Amniotic stem cell (primary cell): Measurements from ENCODE around the gene NLRP8.
"Not testable (repeated sequence)": the region's sequence is repeated elsewhere in the genome, so short reads cannot be mapped to it uniquely, and the experiment has no call there.

Source experiments
- DNase-seq: peaks from one replicate; lab custom pipeline; 2025; lab: John Stamatoyannopoulos, UW

The NLRP8 gene

DNA sequence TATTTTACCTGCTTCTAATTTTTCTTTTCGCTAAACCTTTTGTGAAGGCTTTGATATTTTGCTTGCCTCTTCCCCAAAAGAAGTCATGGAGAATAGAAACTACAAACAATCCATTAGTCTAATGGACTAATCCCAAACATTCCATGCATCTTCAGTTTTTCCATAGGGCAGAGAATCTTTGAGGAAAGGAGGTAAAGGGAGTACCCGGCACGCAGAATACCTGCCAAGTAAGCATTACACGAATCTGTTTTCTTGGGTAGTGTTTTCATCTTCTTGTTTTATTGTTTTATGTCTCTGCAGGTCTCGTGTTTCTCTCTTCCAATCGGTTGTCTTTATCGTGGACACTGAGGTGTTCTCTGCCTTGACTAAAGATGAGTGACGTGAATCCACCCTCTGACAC is at the start of gene NLRP8:
TSS of gene NLRP8 (plus strand) at position 301 of the 400 bp plus-strand sequence.
- DNase-seq, result no peak

DNA sequence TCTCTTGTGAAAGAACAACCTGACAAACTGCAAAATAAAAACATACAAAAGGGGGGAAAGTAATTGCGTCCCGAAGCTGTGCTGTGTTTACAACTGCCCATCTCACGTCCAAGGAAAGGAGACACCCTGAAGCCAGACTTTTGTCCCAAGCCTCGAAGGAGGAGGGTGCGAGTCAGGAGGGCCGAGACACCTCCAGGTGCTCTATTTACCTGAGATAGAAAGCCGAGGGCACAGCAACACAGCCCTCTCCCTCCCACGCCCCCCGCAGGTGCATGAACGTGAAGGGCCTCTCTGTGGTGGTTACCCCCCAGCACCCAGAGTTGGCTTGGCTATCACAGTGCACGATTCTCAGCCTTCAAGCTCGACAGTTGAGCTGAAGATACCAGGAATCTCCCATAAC is 48.7 kb upstream of the NLRP8 start:
- no peak for DNase-seq

GRCh38 chr19:55901369-55902079 is 46.1 kb upstream of the NLRP8 start:
- no peak for DNase-seq

DNA sequence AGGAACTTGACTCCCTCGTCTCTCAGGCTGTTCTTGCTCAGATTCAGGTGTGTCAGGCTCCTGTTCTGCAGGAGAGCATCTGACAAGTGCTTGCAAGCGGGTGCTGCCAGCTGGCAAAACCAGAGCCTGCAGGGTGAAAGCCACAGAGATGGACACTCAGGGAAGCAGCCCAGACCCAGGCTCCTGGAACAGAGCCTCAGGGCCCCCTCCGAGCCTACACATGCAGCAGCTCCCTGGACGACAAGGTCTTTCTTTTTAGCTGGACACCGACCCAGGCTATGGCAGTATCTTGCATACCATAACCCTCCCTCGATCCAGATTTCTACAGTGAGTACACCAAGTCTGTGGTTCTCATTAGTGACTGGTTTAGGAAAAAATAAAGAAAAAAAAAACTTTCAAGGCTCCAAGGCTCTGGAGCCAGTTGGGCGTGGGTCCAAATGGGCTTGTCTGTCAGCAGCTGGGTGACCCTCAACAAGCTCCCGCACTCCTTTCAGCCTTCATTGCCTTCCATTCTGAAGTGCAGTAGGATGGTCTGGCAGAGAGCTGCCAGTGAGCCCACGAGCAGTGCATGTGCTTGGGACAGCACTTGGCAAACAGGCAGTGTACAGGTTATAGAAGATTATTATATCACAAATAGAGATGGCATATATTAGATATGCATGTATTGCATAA is 45.4 kb upstream of the NLRP8 start:
- DNase-seq, result no peak

DNA sequence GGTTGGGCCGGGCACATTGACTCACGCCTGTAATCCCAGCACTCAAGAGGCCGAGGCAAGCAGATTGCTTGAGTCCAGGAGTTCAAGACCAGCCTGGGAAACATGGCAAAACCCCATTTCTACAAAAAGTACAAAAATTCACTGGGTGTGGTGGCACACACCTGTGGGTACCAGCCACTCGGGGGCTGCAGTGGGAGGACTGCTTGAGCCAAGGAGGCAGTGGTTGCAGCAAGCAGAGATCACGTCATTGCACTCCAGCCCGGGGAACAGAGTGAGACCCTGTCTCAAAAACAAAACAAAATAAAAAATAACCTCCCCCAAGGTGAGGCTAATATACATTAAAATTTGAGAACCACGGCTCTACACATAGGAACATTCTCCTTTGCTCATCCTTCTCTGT is 40.3 kb upstream of the NLRP8 start:
- no peak for DNase-seq

DNA sequence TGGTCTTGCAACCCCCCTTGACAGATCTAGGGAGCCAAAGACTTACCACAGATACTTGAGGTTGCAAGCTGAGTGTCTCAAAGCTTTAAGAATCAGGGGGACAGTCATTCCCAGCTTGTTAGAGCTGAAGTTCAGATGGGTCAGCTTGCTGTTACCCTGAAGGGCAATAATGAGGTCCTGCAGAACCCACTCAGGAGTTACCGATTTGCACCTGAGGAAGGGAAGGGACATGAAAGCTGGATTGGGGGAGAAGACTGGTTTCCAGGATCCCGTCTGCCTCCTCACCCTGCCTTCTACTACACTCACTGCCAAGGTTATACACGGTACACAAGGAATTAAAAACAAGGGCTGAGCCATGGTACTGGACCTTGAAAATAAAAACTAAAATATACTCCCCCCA is 39.9 kb upstream of the NLRP8 start:
- DNase-seq, result no peak

DNA sequence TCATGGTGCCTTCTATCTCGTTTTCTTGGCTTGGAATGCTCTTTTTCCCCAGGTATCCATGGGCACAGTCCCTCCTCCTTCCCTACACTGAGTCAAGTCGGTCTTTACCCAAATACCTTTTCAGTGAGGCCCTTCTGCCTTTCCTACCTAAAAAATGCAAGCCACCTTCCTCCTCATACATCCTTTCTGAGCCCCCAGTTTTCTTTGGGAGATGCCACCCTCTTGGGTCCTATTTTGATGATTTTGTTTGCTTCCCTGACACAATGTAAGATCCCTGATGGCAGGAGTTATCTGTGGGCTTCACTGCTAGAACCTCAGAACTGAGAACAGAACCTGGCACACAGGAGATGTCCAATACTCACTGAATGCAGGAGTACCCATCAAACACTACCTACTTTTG is 37.8 kb upstream of the NLRP8 start:
- DNase-seq, result no peak

DNA sequence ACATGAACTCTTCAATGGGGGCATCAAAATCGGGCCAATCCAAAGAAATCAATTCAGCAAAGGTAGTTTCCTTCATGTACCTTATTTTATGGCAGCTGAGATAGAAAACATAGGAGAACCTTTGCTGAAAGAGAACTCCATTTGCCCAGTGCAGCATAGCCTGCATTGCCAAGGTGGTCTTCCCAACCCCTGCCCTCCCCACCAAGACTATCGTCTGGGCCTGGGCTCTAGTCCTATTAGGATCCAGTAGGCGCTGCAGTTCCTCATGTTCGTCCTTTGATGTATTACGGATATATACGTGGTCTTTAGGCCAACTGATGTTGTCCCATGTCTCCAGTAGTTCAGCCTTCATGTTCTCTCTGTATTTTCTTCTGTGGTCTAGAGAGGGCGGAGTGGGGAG is 34.7 kb upstream of the NLRP8 start:
- DNase-seq, result no peak

- DNase-seq, result no peak
Observed at GRCh38 chr19:55913643-55914268, 33.9 kb upstream of the NLRP8 start.

- no peak for DNase-seq
Observed at GRCh38 chr19:55923556-55923955, 24.1 kb upstream of the NLRP8 start.

GRCh38 chr19:55927991-55928390 is 19.6 kb upstream of the NLRP8 start:
- DNase-seq, result no peak

- DNase-seq, result not testable (repeated sequence)
Observed at GRCh38 chr19:55929258-55929657, 18.4 kb upstream of the NLRP8 start.

DNA sequence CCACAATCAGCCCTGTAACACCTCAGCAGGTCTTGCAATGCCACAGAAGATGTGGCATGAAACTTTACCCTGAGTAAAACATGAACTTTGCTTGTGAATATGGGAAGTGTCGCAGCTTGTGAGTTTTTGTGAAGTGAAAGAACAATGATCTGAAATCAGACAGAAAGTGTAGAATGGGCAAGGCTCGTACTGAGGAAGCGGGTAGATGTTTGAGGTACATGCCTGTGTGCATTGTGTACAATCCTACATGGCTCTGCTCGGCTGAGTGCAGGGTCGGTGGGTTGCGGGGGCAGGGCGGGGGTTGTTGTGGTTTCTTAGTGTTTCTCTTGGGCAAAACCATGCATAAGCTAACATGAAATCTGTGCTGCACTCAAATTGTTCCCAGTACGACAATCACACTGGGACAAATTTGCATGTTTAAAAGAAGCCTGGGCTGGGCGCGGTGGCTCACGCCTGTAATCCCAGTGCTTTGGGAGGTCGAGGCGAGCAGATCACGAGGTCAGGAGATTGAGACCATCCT is 16.6 kb upstream of the NLRP8 start:
- no peak for DNase-seq

DNA sequence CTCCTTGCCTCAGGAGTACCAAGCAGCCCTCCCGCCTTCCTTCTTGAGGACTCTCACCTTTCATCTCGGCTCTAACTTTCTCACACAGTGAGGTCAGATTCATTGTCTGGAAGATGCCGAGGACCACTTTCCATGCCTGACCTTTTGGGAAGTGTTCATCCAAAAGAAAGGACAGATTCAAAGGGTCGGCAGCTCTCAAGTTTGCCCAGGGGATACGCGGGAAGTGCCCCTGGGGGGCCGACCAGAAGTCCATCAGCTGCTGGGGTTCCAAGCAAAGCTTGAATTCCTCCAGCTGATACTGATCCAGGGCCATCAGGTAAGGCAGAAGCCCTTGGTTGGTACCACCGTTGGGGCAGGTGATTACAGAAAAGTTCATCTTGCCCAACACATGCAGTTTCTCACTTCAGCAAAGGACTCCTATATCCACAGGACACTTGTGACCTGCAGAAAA is 15.7 kb upstream of the NLRP8 start, which contains the start of gene NLRP13:
TSS of gene NLRP13 (minus strand) at position 401 of the 451 bp plus-strand sequence. CDS start at position 376, 25 bp downstream.
- DNase-seq, result no peak

DNA sequence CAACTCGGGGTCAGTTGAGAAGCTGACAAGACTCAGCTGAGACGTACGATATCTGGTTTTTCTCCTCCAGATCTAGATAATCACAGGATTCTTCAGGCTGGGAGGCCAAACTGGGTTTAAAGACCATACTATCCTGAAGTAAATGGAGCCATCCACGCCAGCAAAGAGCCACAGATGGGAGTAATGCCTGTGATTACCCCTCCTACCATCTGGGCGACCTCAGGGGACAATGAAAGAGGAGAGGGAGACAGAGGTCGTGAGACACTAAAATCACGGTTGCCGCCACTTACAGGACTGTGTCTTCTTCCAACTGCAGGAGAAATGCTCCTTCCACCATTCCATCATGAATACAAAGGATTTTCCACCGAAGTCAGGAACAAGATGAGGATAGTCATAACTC is 12.4 kb upstream of the NLRP8 start:
- no peak for DNase-seq

- DNase-seq, result no peak
Observed at GRCh38 chr19:55939206-55939605, 8.4 kb upstream of the NLRP8 start.

- no peak for DNase-seq
Observed at GRCh38 chr19:55940306-55940705, 7.3 kb upstream of the NLRP8 start.

DNA sequence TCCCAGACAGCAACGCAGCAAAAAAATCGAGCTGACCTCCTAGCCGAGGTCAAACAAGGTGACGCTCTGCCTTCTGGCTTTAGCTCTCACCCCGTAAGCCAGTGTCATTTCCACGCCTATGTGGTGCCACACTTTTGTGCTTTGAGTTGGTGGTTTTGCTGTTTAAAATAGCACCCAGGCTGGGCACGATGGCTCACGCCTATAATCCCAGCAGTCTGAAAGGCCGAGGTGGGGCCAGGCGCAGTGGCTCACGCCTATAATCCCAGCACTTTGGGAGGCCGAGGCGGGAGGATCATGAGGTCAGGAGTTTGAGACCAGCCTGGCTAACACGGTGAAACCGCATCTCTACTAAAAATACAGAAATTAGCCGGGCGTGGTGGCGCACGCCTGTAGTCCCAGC is 2.9 kb downstream of the NLRP8 start:
- not testable (repeated sequence) for DNase-seq

DNA sequence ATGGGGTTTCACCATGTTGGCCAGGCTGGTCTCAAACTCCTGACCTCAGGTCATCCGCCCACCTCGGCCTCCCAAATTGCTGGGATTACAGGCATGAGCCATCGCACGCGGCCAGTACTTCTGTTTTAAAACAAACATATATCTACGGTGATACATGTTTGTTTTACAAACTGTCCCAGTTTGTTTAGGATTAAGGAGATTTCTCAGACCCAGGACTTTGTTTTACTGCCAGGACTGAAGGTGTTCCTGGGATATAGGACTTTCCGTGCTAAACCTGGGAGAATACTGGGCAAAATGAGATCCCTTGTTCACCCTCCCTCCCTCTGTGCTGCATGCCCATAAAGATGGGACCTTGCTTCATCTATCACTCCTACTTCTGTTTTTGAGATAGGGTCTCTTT is 8.8 kb downstream of the NLRP8 start:
- no peak for DNase-seq

- DNase-seq, result no peak
Observed at GRCh38 chr19:55958356-55958755, 10.7 kb downstream of the NLRP8 start.

DNA sequence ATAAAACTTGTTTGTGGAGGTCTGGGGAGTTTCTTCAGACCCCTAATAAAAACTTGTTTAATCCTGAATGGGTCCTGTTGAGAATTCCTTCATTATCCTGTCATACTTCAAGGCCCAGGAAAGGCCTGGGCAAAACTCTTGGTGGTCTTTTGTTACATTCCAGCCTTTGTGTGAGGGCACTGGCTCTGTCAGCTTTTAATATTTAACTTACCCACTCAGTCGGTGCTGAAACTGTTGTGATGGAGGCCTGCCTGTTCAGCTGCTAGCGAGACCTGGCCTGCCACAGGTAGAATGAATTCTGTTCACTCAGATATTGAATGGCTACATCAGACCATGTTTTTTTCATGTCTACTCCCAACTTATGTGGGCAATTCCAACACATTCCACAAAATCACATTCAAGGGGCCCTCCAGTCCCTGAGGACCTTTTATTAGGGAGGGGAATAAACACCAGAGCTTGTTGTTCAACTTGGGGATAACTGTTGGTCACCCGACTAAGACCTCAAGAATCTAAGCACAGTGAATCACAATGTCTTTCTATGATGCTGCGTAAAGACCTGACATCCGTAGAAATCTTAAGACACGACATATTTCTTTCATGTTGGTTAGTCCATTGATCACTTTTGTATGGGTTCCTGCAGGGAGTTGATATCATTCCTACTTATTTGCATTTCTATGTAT is 12.5 kb downstream of the NLRP8 start:
- DNase-seq, result no peak

DNA sequence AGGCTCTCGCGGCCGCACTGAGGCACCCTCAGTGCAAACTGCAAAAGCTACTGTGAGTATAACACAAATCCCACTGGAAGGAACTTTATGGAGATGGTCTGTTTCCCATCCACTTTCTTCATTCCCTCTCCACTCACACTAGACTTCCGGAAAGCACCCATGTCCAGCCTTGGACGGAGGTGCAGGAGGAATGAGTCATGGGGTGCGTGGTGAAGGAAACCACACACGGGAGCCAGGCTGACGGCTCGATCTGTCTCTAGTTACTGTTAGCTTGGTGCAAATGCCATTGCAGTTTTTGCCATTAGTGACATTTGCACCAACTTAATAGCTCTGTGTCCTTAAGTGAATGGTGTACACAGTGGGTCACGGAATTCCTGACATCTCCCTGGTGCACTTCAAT is 14.6 kb downstream of the NLRP8 start:
- DNase-seq, result no peak
